ENCODE data around the gene AANAT. TPM values are rescaled to one million over a fixed set of nuclear protein-coding genes. Genes with fewer than 3 reads are reported as not detected.

Gene AANAT
- polyA plus RNA-seq, 1 experiment: not detected

GRCh38 chr17:76491271-76492122 is 24.1 kb downstream of the AANAT start:
- ChIA-PET CTCF (interaction anchor here (0.8 to 2.6 kb wide), 4 partner anchors 11 to 94 kb away, joined by 3 to 7 read pairs (median 3); no protein-coding TSS in a partner anchor), POLR2A (no interaction called here)
- Histone ChIP-seq H3K36me3 (ENCODE audit: control insufficient read depth, insufficient read depth, low read length) (peaks cover 2% of the 10 kb centered on the region; the same call in 1 of the 2 replicates), H3K4me3 (ENCODE audit: low read depth, low read length) (no peak overlapping the region), H3K27me3 (ENCODE audit: control insufficient read depth, insufficient read depth, low read length) (no peaks in the 10 kb centered on the region)
- no peak for DNase-seq (ENCODE audit: low read depth)
- TF ChIP-seq, protein P1, sequence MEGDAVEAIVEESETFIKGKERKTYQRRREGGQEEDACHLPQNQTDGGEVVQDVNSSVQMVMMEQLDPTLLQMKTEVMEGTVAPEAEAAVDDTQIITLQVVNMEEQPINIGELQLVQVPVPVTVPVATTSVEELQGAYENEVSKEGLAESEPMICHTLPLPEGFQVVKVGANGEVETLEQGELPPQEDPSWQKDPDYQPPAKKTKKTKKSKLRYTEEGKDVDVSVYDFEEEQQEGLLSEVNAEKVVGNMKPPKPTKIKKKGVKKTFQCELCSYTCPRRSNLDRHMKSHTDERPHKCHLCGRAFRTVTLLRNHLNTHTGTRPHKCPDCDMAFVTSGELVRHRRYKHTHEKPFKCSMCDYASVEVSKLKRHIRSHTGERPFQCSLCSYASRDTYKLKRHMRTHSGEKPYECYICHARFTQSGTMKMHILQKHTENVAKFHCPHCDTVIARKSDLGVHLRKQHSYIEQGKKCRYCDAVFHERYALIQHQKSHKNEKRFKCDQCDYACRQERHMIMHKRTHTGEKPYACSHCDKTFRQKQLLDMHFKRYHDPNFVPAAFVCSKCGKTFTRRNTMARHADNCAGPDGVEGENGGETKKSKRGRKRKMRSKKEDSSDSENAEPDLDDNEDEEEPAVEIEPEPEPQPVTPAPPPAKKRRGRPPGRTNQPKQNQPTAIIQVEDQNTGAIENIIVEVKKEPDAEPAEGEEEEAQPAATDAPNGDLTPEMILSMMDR (IDR thresholded peaks at IDR 0.05; ENCODE audit: insufficient read depth, low read depth, low read length): no peak

DNA sequence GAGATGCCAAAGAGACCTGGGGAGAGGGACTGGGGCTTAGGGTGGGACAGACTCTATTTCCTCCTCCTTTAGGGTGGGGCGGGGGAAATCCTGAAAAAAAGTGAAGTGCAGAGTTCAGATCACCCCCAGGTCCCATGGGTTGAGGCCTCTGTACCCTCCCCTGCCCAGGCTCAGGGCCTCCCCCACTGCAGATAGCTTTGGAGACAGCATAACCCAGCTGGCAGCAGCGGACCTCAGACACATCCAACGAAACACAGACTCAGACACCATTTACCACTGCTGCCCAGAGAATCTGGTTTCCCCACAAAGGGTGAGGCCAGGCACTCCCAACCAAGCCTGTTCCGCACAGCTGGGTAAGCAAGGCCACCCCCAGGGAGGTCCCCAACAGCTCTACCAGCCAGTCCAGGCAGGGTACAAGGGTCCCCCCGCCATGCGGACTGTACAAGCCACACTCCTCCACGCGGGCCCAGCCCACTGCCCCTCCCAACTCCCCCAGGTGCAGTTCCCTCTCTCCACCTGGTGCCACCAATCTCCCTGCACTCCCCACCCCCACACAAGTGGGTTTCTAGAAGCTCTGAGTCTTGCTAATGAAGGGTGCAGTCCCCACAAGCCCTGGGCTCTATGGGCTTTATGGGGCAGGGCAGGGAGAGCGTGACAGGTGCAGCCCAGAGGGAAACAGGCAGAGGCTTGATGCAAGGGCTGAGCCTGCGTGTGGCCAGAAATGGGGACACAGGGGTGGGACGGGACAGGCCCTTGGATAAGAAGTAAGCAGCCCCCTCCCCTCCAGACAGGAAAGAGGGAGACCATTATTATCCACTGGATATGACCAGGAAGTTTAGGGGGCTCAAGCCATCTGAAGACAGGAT is 25.0 kb downstream of the AANAT start:
- TF ChIP-seq, protein P1 (IDR thresholded peaks at IDR 0.05; ENCODE audit: insufficient read depth, low read depth, low read length): no peak
- CTCF ChIA-PET: interaction anchor here (0.6 to 1.5 kb wide), 4 partner anchors 7 to 25 kb away, joined by 3 to 6 read pairs (median 5); partner anchors contain the start of gene AANAT
- POLR2A ChIA-PET: interaction anchor here (0.9 kb wide), 1 partner anchor 9 kb away, joined by 4 read pairs; the partner anchor contains the start of gene RHBDF2

GRCh38 chr17:76492989-76493501 is 25.6 kb downstream of the AANAT start:
- no peaks in the 10 kb centered on the region for H3K27me3 ChIP-seq (ENCODE audit: control insufficient read depth, insufficient read depth, low read length)
- ChIA-PET POLR2A (interaction anchor here (0.9 kb wide), 1 partner anchor 8 kb away, joined by 4 read pairs; the partner anchor contains the start of gene RHBDF2), CTCF (interaction anchor here (0.9 to 1.5 kb wide), 5 partner anchors 8 to 26 kb away, joined by 3 to 6 read pairs (median 3); partner anchors contain the start of gene AANAT)
- no peaks in the 10 kb centered on the region for H3K36me3 ChIP-seq (ENCODE audit: control insufficient read depth, insufficient read depth, low read length)
- TF ChIP-seq, protein P1 (IDR thresholded peaks at IDR 0.05; ENCODE audit: insufficient read depth, low read depth, low read length): no peak
- no peak overlapping the region for H3K4me3 ChIP-seq (ENCODE audit: low read depth, low read length)
- no peak for DNase-seq (ENCODE audit: low read depth)

More for the DNA sequence above, 25.0 kb downstream of the AANAT start:
- peaks cover 2% of the 10 kb centered on the region; the same call in 1 of the 2 replicates for H3K36me3 ChIP-seq (ENCODE audit: control insufficient read depth, insufficient read depth, low read length)
- DNase-seq (ENCODE audit: low read depth): no peak
- H3K4me3 ChIP-seq (ENCODE audit: low read depth, low read length): no peak overlapping the region
- no peaks in the 10 kb centered on the region for H3K27me3 ChIP-seq (ENCODE audit: control insufficient read depth, insufficient read depth, low read length)

GRCh38 chr17:76493505-76494167 is 26.2 kb downstream of the AANAT start:
- POLR2A ChIA-PET: interaction anchor here (0.9 kb wide), 1 partner anchor 8 kb away, joined by 4 read pairs; the partner anchor contains the start of gene RHBDF2
- TF ChIP-seq, protein P1 (IDR thresholded peaks at IDR 0.05; ENCODE audit: insufficient read depth, low read depth, low read length): no peak
- CTCF ChIA-PET: interaction anchor here (0.9 to 1.5 kb wide), 7 partner anchors 8 to 48 kb away, joined by 3 to 6 read pairs (median 3); partner anchors contain the start of gene AANAT
- Histone ChIP-seq H3K36me3 (ENCODE audit: control insufficient read depth, insufficient read depth, low read length) (no peaks in the 10 kb centered on the region), H3K27me3 (ENCODE audit: control insufficient read depth, insufficient read depth, low read length) (no peaks in the 10 kb centered on the region), H3K4me3 (ENCODE audit: low read depth, low read length) (no peak overlapping the region)
- no peak for DNase-seq (ENCODE audit: low read depth)

Measured in BJ (cell line).